Activated gamma-delta T cell (primary cell): ENCODE results near the gene H1-8.
"Not testable (repeated sequence)": the region's sequence is repeated elsewhere in the genome, so short reads cannot be mapped to it uniquely, and the experiment has no call there.

ENCODE experiments used
- DNase-seq: peaks from one replicate; lab custom pipeline; 2025; lab: John Stamatoyannopoulos, UW
- total RNA-seq, 2 donors: gene quantifications; one replicate each; lab custom pipeline; 2026; lab: John Stamatoyannopoulos, UW

H1-8 gene, protein sequence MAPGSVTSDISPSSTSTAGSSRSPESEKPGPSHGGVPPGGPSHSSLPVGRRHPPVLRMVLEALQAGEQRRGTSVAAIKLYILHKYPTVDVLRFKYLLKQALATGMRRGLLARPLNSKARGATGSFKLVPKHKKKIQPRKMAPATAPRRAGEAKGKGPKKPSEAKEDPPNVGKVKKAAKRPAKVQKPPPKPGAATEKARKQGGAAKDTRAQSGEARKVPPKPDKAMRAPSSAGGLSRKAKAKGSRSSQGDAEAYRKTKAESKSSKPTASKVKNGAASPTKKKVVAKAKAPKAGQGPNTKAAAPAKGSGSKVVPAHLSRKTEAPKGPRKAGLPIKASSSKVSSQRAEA
- 0 reads per million in 2 donors for total RNA-seq

- no peak for DNase-seq
These were observed at the start of gene H1-8 for GRCh38 chr3:129543156-129543790. TSS of gene H1-8 (plus strand) at chr3:129543175. CDS start at chr3:129543219, 44 bp downstream.

DNA sequence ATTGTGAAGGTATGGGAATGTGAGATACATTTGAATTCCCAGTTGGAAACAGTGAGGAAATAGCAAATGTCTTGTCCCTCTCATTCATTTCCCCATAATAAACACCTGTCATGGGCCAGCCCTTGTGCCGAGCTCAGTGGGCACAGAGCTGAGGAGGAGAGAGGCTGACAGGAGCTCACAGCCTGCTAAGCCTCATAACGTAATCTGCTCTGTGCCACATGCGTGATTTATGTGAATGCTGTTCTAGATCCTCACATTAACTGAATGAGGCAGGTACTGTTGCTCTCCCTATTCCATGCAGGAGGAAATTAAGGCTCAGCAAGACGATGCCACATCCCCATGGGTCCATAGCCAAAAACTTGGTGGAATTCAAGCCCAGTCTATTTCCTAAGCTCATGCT lies 49.8 kb upstream of the H1-8 start:
- DNase-seq: no peak

GRCh38 chr3:129494499-129494898 lies 48.5 kb upstream of the H1-8 start:
- not testable (repeated sequence) for DNase-seq

DNA sequence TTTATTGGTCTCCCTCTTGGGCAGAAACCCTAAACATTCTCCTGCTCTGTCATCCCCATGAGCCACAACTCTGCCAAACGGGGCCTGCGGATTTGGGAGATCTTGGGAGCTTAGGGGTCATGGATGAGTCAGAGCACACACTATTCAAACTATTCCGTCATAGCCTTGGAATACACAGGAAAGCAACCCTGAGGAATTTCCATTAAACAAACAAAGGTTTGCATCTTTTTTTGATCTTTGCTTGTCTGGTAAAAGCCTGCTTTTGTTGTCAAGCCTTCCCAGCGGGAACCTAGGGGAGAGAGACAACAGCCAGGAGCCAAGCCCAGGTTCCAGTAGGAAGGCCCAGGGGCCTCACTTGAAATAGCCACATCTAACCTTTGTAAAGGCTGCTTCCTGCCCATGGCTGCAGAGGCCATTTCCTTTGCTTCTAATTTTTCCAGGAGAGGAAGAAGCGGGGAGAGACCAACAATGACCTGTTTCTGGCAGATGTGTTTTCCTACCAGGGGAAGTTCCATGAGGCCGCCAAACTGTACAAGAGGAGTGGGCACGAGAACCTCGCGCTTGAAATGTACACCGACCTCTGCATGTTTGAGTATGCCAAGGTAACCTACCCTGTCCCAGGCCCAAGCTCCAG lies 47.9 kb upstream of the H1-8 start:
- not testable (repeated sequence) for DNase-seq

DNA sequence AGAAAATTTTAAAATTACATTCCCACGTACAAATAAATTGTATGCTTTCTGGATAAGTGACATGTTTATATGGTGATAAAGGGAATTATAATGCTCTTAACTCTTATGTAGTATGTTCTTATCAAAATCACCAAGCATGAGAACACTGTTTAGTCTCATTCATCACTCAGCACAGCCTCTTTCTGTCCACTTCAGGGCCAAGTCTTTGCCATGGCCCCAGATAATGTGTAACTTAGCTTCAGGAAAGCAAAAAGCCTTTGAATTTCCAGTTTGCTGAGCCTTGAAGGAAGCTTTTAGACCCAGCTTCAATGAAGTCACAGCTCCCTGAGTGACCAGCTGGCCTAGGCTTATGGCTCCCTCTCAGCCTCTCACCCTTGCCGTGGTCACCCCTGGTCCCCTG lies 45.1 kb upstream of the H1-8 start:
- DNase-seq: not testable (repeated sequence)

DNA sequence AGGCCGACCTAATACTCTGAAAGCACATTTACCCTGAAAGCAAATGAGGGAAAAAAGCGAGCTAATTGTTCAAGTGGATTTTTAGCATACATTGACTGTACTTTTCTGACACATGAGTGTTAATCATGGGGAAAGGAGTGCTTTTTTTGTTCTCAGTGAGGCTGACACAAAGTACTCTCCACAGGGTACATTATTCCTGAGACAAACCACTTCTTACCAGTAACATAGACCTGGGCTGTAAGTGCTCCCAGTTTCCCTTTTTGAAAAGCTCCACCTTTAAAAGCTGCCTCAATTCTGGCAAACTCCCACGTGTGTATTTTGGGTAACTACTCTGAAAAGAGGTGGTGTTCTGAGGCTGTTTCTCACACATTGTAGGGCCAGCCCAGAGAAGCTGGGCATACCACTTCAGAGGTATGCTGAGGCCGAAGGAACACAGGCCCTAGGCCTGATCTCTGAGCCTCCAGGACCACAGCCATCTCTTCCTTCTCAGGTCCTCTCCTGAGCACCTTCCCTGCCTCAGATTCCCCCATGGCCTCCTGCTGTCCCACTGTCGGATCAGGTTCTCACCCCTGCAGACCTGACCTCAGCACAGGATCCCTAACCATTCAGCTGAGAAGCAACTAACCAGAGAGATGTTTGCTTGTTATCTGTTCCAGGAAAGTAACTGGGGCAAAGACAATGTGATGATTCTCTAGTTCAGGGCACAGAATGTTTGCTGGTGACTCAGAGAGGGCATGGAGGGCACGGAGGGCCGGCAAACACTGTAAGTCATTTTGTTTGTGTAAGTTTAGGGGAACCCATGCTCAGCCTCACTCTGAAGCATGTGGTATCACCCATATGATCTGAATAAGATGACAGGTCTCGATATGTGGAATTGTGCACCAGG lies 44.1 kb upstream of the H1-8 start:
- not testable (repeated sequence) for DNase-seq

GRCh38 chr3:129499604-129500333 lies 43.2 kb upstream of the H1-8 start:
- DNase-seq: not testable (repeated sequence)

DNA sequence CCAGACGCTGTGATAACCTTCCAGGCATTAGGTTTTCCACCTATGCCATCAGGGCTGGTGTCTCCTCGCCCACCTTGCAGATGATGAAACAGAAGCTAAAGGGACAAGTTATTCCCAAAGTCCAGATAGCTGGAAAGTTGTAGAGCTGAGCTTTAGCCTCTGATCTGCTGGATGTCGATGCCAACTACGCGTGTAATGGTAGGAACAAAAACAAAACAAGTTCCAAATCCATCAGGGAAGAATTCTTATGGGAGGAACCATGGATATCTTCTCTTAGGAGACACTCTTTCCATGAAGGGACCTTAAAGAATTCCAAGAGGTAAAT lies 42.7 kb upstream of the H1-8 start:
- DNase-seq: no peak

GRCh38 chr3:129501630-129502029 lies 41.3 kb upstream of the H1-8 start:
- no peak for DNase-seq

- no peak for DNase-seq
These were observed 40.1 kb upstream of the H1-8 start for GRCh38 chr3:129502641-129503408.

DNA sequence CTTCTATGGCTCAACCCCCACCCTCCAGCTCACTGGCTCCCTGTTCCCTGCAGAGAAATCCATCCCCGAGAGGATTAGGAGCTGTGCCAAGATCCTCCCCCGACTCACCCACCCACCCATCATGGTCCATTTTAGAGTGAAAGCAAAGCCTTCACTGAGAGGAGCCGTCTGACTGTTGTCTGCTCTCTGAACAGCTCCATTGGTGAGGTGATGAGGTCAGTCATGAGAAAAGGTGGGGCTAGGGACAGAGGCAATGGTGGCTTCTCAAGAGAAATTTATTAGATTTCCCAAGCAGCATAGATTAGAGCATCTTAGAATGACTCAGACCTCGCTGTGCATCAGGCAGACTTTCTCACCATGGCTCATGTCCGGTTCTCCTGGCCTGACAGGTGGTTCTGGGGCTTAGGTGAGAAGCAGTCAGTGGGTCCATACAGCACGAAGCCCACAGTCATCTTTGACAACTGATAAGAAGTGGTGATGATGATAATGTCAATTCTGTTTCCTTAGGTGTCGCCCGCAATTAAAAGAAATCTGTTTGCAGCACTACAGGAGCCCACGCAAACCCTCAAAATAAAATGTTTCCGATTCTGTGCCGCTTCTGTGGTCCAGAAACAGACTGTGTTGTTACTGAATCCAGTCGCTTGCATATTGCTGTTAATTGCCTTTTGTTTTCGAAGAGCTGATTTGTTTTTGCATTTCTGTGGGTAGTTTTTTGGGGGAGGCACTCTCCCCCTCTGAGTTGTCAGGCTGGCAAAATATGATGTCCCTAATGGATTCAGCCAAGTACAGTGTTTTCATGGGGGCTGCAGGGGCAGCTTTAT lies 39.3 kb upstream of the H1-8 start:
- DNase-seq: no peak

DNA sequence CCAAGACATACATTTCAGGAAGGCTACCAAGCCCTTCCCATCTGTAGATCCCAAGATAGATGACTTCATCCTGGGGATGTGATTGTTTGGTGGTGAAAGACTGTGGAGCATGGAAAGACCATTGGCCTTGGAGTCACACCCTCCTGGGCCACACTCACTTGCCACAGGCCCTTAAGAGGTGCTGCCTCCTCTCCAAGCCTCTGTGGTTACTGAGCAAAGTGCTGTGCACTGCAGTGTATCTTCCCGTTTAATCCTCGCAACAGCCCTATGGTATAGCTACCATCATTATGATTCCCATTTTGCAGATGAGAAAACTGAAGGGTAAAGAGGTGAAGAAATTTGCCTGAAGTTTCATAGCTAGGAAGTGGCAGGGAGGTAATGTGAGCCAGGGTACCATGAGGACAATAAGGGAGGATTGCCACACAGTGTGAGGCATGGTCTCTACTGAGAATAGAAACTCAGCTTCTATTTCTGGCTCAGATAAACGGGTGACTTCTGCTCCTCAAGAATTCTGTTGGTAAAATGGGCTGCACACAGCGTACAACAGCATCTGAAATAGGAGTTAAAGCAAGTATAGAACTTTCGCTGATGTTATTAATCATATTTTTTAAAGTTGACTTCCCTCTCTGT lies 38.4 kb upstream of the H1-8 start:
- DNase-seq: no peak

DNA sequence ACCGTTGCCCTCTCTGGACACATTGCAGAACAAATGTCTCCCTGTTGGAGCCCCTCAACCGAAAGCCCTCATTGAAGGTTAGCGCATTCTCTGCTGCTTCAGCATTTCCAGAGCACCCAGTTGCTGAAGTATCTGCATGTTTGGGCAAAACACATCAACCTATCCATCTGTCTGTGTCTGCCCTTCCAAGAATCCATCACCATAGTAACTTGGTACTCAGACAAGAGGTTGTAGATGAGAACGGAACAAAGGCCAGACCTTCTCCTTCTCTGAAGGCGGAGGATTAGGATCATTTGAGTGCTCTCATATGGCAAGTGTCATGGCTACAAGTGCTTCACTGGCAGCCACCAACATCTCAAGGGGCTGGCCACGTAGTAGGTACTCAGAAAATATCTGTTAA lies 37.6 kb upstream of the H1-8 start:
- DNase-seq: no peak

GRCh38 chr3:129506231-129506742 lies 36.7 kb upstream of the H1-8 start:
- no peak for DNase-seq

GRCh38 chr3:129507181-129507831 lies 35.7 kb upstream of the H1-8 start:
- no peak for DNase-seq

GRCh38 chr3:129512595-129512994 lies 30.4 kb upstream of the H1-8 start:
- DNase-seq: no peak

DNA sequence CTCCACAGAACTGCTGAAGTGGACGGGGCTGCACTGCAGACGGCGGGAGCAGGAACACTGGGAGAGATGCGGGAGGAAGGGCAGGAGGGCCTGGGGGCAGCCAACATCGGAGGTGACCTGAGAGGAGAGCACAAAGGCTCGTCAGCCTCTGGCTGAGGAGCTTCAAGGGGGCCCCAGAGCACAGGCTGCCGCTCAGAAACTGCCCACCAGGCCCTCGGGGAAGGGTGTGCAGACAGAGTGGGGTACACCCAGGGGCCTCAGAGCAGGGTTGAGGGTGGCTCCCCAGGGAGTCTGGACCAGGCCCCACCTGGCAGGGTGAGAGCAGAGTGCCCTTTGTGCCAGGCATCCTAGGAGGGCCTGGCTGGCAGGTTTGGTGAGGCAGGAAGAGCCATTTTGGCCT lies 29.3 kb upstream of the H1-8 start:
- DNase-seq: no peak

- no peak for DNase-seq
These were observed 28.9 kb upstream of the H1-8 start for GRCh38 chr3:129514110-129514509.

DNA sequence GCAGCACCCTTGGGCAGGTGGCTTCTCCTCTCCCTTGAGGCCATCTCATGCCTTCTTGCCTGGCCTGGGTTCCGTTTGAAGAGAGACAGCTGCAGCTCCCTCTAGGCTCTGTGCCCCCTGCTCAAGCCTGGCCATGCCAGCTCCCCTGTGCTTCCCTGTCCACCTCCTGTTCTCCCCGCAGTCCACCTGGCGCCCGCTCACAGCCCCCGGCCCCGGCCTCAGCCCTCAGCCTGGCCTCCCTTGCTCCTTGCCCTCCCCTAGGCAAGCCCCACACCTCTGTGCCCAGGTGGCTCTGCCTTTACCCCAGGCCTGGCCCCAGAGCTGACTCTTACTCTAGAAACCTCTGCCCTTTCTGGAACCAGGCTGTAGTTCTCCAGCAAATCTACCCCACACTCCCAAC lies 28.4 kb upstream of the H1-8 start:
- no peak for DNase-seq
